HG02938 (cell line): Measurements from ENCODE around the gene KRTAP5-11.
"Not testable (repeated sequence)": the region's sequence is repeated elsewhere in the genome, so short reads cannot be mapped to it uniquely, and the experiment has no call there.

Source experiments
- ATAC-seq: cut with Tn5 transposase; IDR thresholded peaks from one replicate; pipeline ENCODE4 v1.9.1; 2021; ENCODE audit warnings: mild to moderate bottlenecking, moderate library complexity; ENCODE audit not compliant: unreplicated experiment

The KRTAP5-11 gene

GRCh38 chr11:71534711-71535608, 47.7 kb downstream of the KRTAP5-11 start:
- ATAC-seq: not testable (repeated sequence)

GRCh38 chr11:71532036-71532610, 50.6 kb downstream of the KRTAP5-11 start:
- ATAC-seq: no peak
